OCI-LY1 (cell line): ENCODE measurements around the gene SMCHD1.

Experiments used
- H2AFZ ChIP-seq: fragments of 200-600 bp; sonication (generic), shearing (Covaris generic); 2 replicates; pipeline ENCODE4 v1.6.0; 2014; ENCODE audit warnings: antibody characterized with exemption, mild to moderate bottlenecking, low read length
- H3F3A ChIP-seq: fragments of 200-600 bp; sonication (generic), shearing (Covaris generic); 2 replicates; pipeline ENCODE4 v1.6.0; 2014; ENCODE audit warnings: mild to moderate bottlenecking, antibody characterized with exemption, low read length, moderate library complexity; ENCODE audit not compliant: insufficient read depth
- H3K27ac ChIP-seq: fragments of 200-600 bp; sonication (generic); 2 replicates; pipeline ENCODE4 v1.5.1; 2014; ENCODE audit warnings: low read length, mixed run types, mild to moderate bottlenecking, low read depth; ENCODE audit not compliant: poor library complexity, severe bottlenecking
- H3K27me3 ChIP-seq: fragments of 200-600 bp; sonication (generic); 2 replicates; pipeline ENCODE4 v1.6.0; 2014; ENCODE audit warnings: antibody characterized with exemption, mild to moderate bottlenecking, low read length, moderate library complexity; ENCODE audit not compliant: insufficient read depth
- H3K36me3 ChIP-seq: fragments of 200-600 bp; sonication (generic); 2 replicates; pipeline ENCODE4 v1.6.1; 2014; ENCODE audit warnings: mild to moderate bottlenecking, antibody characterized with exemption, low read length, moderate library complexity, mixed read lengths; ENCODE audit not compliant: insufficient read depth
- H3K4me1 ChIP-seq: fragments of 200-600 bp; sonication (generic); 2 replicates; pipeline ENCODE4 v1.5.1; 2014; ENCODE audit warnings: mild to moderate bottlenecking, low read length, moderate library complexity; ENCODE audit not compliant: insufficient read depth, severe bottlenecking
- H3K4me2 ChIP-seq: fragments of 200-600 bp; sonication (generic), shearing (Covaris generic); 2 replicates; pipeline ENCODE4 v1.6.1; 2014; ENCODE audit warnings: low read length
- H3K4me3 ChIP-seq: fragments of 200-600 bp; sonication (generic); 2 replicates; pipeline ENCODE4 v1.5.1; 2014; ENCODE audit warnings: low read length, low read depth, mild to moderate bottlenecking, mixed read lengths; ENCODE audit not compliant: poor library complexity, severe bottlenecking
- H3K79me2 ChIP-seq: fragments of 200-600 bp; shearing (Covaris generic); 2 replicates; pipeline ENCODE4 v1.6.1; 2016; ENCODE audit warnings: mixed run types, low read length, mixed read lengths; ENCODE audit not compliant: insufficient read depth
- H3K9ac ChIP-seq: fragments of 200-600 bp; sonication (generic), shearing (Covaris generic); 2 replicates; pipeline ENCODE4 v1.6.1; 2014; ENCODE audit warnings: mild to moderate bottlenecking, low read length, mixed read lengths
- H3K9me2 ChIP-seq: fragments of 200-600 bp; sonication (generic), shearing (Covaris generic); 2 replicates; pipeline ENCODE4 v1.6.1; 2014; ENCODE audit warnings: low read depth, mild to moderate bottlenecking, low read length, mixed read lengths
- H3K9me3 ChIP-seq: fragments of 200-600 bp; shearing (Covaris generic); 2 replicates; pipeline ENCODE4 v1.6.1; 2014; ENCODE audit warnings: low read length, mixed read lengths
- H4K20me1 ChIP-seq: fragments of 200-600 bp; sonication (generic), shearing (Covaris generic); 2 replicates; pipeline ENCODE4 v1.6.0; 2016; ENCODE audit warnings: mild to moderate bottlenecking, low read length; ENCODE audit not compliant: insufficient read depth
- EZH2 ChIP-seq: fragments of 200-600 bp; sonication (generic), shearing (Covaris generic); IDR thresholded peaks from 2 replicates; pipeline ENCODE4 v1.8.0; 2017; ENCODE audit warnings: borderline replicate concordance, mixed run types, mild to moderate bottlenecking, antibody characterized with exemption, low read length, moderate library complexity, mixed read lengths
- TF ChIP-seq, protein P1 (sequence below): fragments of 200-600 bp; sonication (generic), shearing (Covaris generic); IDR thresholded peaks from 2 replicates; pipeline ENCODE4 v1.5.1; 2017; ENCODE audit warnings: mild to moderate bottlenecking, antibody characterized with exemption, low read length, moderate library complexity, mixed read lengths

SMCHD1 gene

DNA sequence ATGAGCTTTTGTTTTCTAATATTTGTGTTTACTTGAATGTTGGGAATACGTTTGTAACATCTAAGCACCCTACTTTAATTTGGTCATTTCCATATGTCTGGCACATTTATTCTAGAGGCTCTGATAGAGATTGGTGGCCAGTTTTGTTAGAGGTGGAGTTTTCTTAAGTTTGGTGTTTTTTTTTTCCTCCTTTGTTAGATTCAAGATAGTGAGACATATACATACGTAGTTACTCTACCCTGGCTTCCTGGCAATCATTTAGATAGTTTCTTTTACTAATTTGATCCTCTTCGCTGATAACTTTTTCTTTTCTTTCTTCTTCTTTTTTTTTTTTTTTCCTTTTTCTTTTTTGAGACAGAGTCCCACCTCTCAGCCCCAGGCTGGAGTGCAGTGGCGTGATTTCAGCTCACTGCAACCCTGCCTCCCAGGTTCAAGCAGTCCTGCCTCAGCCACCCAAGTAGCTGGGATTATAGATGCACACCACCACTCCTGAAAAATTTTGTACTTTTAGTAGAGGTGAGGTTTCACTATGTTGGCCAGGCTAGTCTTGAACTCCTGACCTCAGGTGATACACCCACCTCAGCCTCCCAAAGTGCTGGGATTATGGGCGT, 26.6 kb downstream of the SMCHD1 start:
- H3K4me3 ChIP-seq: no peak overlapping the region
- peaks cover 84% of the 10 kb centered on the region for H3K36me3 ChIP-seq
- no peak overlapping the region for H3K4me2 ChIP-seq
- no peak overlapping the region for H2AFZ ChIP-seq
- no peak overlapping the region for H3K9ac ChIP-seq
- no peaks in the 10 kb centered on the region for H3F3A ChIP-seq
- TF ChIP-seq, protein P1, sequence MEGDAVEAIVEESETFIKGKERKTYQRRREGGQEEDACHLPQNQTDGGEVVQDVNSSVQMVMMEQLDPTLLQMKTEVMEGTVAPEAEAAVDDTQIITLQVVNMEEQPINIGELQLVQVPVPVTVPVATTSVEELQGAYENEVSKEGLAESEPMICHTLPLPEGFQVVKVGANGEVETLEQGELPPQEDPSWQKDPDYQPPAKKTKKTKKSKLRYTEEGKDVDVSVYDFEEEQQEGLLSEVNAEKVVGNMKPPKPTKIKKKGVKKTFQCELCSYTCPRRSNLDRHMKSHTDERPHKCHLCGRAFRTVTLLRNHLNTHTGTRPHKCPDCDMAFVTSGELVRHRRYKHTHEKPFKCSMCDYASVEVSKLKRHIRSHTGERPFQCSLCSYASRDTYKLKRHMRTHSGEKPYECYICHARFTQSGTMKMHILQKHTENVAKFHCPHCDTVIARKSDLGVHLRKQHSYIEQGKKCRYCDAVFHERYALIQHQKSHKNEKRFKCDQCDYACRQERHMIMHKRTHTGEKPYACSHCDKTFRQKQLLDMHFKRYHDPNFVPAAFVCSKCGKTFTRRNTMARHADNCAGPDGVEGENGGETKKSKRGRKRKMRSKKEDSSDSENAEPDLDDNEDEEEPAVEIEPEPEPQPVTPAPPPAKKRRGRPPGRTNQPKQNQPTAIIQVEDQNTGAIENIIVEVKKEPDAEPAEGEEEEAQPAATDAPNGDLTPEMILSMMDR: no peak
- TF ChIP-seq EZH2: no peak
- H4K20me1 ChIP-seq: no peaks in the 10 kb centered on the region
- peaks cover 18% of the 10 kb centered on the region for H3K79me2 ChIP-seq
- 0 out of 2 replicates have a peak, but pooled peaks cover 2% of the 10 kb centered on the region for H3K9me3 ChIP-seq
- H3K4me1 ChIP-seq: no peaks in the 10 kb centered on the region
- no peak overlapping the region for H3K27ac ChIP-seq
- H3K27me3 ChIP-seq: no peaks in the 10 kb centered on the region
- H3K9me2 ChIP-seq: no peaks in the 10 kb centered on the region

DNA sequence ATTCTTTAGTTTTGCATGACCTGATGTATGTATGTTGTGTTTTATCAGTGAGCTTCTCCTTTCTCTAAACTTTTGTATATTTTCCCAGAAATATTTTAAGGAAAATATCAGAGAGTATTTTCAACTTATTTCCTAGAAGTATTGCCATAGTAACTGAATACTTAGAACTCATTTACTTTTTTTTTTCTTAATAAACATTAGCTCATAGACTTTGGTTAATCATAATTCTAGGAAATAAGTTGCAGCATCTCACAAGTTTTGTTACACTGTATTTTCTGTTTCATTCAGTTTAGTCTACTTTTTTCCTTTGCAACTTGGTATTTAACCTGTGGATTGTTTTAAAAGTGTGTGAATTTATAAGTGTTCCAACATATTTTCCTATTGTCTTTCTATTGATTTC, 27.5 kb downstream of the SMCHD1 start:
- TF ChIP-seq, protein P1: no peak
- TF ChIP-seq EZH2: no peak
- no peaks in the 10 kb centered on the region for H3K27me3 ChIP-seq
- no peak overlapping the region for H3K9ac ChIP-seq
- no peaks in the 10 kb centered on the region for H4K20me1 ChIP-seq
- H3K9me2 ChIP-seq: no peaks in the 10 kb centered on the region
- H2AFZ ChIP-seq: no peak overlapping the region
- H3K36me3 ChIP-seq: peaks cover 84% of the 10 kb centered on the region
- H3K4me2 ChIP-seq: no peak overlapping the region
- no peak overlapping the region for H3K27ac ChIP-seq
- peaks cover 18% of the 10 kb centered on the region for H3K79me2 ChIP-seq
- H3K9me3 ChIP-seq: 0 out of 2 replicates have a peak, but pooled peaks cover 2% of the 10 kb centered on the region
- H3F3A ChIP-seq: no peaks in the 10 kb centered on the region
- no peak overlapping the region for H3K4me3 ChIP-seq
- H3K4me1 ChIP-seq: peaks cover 7% of the 10 kb centered on the region

DNA sequence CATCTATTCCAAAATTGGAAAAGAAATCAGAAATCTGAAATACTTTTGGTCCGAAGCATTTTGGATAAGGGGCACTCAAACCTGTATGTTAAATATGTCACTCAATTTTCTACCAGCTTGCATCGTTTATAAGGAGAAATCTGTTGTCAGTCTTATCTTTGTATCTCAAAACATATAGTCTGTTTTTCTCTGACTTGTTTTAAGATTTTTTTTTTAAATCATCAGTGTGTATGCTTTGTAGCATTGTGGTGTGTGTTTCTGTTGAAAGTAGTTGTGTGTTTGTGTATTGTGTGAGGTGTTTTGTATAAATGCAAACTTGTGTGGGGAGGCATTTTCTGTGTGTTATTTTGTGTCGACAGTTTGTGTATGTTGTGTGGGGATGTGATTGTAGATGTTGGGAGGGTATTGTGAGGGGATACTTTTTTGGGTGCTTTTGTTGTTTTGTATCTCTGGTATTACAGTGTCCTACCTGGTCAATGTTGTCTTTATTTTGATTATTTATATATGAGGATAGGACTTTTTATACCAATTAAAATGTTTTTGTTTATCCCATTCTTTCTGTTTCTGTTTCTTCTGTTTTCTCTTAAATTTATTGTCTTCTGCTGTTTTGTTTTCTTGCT, 30.9 kb downstream of the SMCHD1 start:
- no peak overlapping the region for H3K9ac ChIP-seq
- H3K4me1 ChIP-seq: peaks cover 7% of the 10 kb centered on the region
- no peak for TF ChIP-seq EZH2
- TF ChIP-seq, protein P1: no peak
- no peaks in the 10 kb centered on the region for H4K20me1 ChIP-seq
- 0 out of 2 replicates have a peak, but pooled peaks cover 2% of the 10 kb centered on the region for H3K9me3 ChIP-seq
- H3K4me3 ChIP-seq: no peak overlapping the region
- peaks cover 91% of the 10 kb centered on the region for H3K36me3 ChIP-seq
- H3K27me3 ChIP-seq: no peaks in the 10 kb centered on the region
- no peaks in the 10 kb centered on the region for H3F3A ChIP-seq
- no peak overlapping the region for H2AFZ ChIP-seq
- H3K27ac ChIP-seq: no peak overlapping the region
- peaks cover 18% of the 10 kb centered on the region for H3K79me2 ChIP-seq
- H3K4me2 ChIP-seq: no peak overlapping the region
- H3K9me2 ChIP-seq: no peaks in the 10 kb centered on the region
